ENCODE data around the gene PLPP3.

The PLPP3 gene

GRCh38 chr1:56496821-56497772 is 82.3 kb downstream of the PLPP3 start:
- no peak for DNase-seq (ENCODE audit: low read depth)

- DNase-seq (ENCODE audit: low read depth), result no peak
These were observed 83.2 kb downstream of the PLPP3 start for GRCh38 chr1:56496158-56496557.

GRCh38 chr1:56495538-56495937 is 83.8 kb downstream of the PLPP3 start:
- no peak for DNase-seq (ENCODE audit: low read depth)

- DNase-seq (ENCODE audit: low read depth), result no peak
These were observed 85.1 kb downstream of the PLPP3 start for GRCh38 chr1:56494306-56494705.

- DNase-seq (ENCODE audit: low read depth), result no peak
These were observed 85.5 kb downstream of the PLPP3 start for GRCh38 chr1:56493826-56494225.

GRCh38 chr1:56491441-56491840 is 87.9 kb downstream of the PLPP3 start:
- no peak for DNase-seq (ENCODE audit: low read depth)

- DNase-seq (ENCODE audit: low read depth), result no peak
These were observed 88.7 kb downstream of the PLPP3 start for GRCh38 chr1:56490619-56491018.

- DNase-seq (ENCODE audit: low read depth), result no peak
These were observed 89.7 kb downstream of the PLPP3 start for GRCh38 chr1:56489695-56490094.

GRCh38 chr1:56484695-56485094 is 94.7 kb downstream of the PLPP3 start:
- no peak for DNase-seq (ENCODE audit: low read depth)

- DNase-seq (ENCODE audit: low read depth), result no peak
These were observed 96.3 kb downstream of the PLPP3 start for GRCh38 chr1:56483104-56483503.

GRCh38 chr1:56482486-56482885 is 96.9 kb downstream of the PLPP3 start:
- no peak for DNase-seq (ENCODE audit: low read depth)

- no peak for DNase-seq (ENCODE audit: low read depth)
These were observed 98.1 kb downstream of the PLPP3 start for GRCh38 chr1:56481140-56481694.

GRCh38 chr1:56478734-56479133 is 100.6 kb downstream of the PLPP3 start:
- DNase-seq (ENCODE audit: low read depth), result no peak

- no peak for DNase-seq (ENCODE audit: low read depth)
These were observed 101.9 kb downstream of the PLPP3 start for GRCh38 chr1:56477164-56478111.

GRCh38 chr1:56473582-56474270 is 105.6 kb downstream of the PLPP3 start:
- no peak for DNase-seq (ENCODE audit: low read depth)

- DNase-seq (ENCODE audit: low read depth), result no peak
These were observed 106.5 kb downstream of the PLPP3 start for GRCh38 chr1:56472860-56473259.

- no peak for DNase-seq (ENCODE audit: low read depth)
These were observed 109.6 kb downstream of the PLPP3 start for GRCh38 chr1:56469640-56470371.

GRCh38 chr1:56468518-56468917 is 110.8 kb downstream of the PLPP3 start:
- no peak for DNase-seq (ENCODE audit: low read depth)

- DNase-seq (ENCODE audit: low read depth), result no peak
These were observed 112.8 kb downstream of the PLPP3 start for GRCh38 chr1:56466538-56466937.

GRCh38 chr1:56464294-56464693 is 115.1 kb downstream of the PLPP3 start:
- DNase-seq (ENCODE audit: low read depth), result no peak

GRCh38 chr1:56463376-56463775 is 116.0 kb downstream of the PLPP3 start:
- no peak for DNase-seq (ENCODE audit: low read depth)

Measured in activated T-helper 9 cell treated with anti-CD3 and anti-CD28 coated beads, Interleukin-2, amount 50 U/mL, for 16 hours (primary cell).